ENCODE results near the gene CCDC148.
"Not testable (repeated sequence)": the region's sequence is repeated elsewhere in the genome, so short reads cannot be mapped to it uniquely, and the experiment has no call there.

CCDC148 gene

DNA sequence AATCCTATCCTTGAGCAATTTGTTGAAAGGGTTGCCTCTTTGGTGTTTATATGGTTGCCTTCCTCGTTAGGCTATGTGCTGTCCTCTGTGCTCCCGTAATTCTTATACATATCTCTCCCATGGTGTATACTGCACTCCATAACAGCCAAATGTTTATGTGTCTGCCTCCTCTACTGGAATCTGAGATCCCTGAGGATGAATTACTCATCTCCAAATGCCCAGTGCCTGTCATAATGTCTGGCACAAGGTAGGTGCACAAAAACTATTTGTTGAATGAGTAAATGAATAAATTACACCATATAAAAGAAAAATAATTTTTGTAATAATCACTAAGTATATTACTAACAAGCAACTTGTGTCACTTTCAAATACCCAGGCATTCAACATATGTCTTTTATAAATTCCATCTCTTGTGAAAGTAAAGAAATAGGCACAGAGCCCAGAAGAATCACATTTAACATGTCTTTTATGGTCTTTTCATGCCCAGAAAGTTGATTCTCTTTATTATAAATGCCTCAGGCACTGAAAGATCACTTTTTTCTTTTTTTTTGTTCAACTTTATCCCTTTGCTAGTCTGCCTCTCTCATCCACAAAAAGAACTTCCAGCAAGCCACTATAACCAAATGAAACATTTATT, 164.9 kb downstream of the CCDC148 start:
- DNase-seq (ENCODE audit: low spot score): no peak

DNA sequence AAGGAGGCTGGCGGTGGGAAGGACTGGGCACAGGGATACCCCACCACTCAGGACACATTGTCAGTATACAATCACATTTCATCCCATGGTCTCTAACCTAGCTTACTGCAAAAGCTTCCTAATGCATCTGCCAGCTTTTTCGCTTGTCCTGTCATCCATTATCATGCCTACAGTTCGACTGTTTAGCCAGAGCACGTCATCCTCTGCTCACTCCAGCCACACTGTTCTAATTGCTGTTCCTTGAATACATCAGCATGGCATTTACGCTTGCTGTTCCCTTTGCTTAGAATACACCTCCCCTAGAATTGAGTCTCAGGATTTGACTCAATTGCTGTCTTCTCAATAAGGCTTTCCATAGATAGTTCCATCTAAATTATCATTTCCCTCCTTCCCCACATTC, 166.3 kb downstream of the CCDC148 start:
- no peak for DNase-seq (ENCODE audit: low spot score)

GRCh38 chr2:158276619-158277471, 179.7 kb downstream of the CCDC148 start:
- DNase-seq (ENCODE audit: low spot score): no peak

- DNase-seq (ENCODE audit: low spot score): no peak
These were observed 182.8 kb downstream of the CCDC148 start for GRCh38 chr2:158273791-158274190.

GRCh38 chr2:158270536-158270935, 186.0 kb downstream of the CCDC148 start:
- no peak for DNase-seq (ENCODE audit: low spot score)

DNA sequence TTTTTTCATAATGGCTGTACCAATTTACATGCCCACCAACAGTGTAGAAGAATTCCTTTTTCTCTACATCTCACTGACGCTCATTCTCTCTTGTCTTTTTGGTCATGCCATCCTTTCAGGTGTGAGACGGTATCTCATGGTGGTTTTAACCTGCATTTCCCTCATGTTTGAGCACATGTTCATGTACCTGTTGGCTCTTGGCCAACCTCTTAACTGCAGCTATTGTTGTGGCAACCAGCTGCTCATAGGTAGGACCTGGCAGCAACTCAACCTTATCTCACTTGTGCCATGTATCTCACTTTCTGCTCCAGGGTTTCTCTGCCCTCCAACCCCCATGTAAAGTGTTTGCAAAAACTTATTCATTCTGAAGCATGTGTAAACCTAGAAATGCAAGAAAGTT, 187.4 kb downstream of the CCDC148 start:
- no peak for DNase-seq (ENCODE audit: low spot score)

GRCh38 chr2:158266111-158266510, 190.4 kb downstream of the CCDC148 start:
- DNase-seq (ENCODE audit: low spot score): no peak

DNA sequence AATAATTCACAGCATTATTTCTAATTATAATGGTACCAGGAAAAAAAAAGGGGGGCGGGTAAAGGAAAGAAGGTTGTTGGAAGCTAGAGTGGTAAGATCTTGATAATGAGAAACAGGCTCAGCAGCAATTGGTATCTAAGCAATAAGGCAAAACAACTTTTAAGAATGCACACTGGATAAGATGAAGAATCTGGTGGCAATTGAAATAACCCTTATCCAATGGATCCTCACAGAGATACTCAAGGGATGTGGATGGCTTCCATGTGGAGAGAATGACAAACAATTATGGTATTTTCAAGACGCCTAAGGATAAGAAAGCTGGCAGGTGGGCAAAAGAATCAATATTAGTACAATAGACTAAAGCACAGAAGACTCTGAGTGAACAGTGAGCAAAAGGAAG, 201.3 kb downstream of the CCDC148 start:
- no peak for DNase-seq (ENCODE audit: low spot score)

DNA sequence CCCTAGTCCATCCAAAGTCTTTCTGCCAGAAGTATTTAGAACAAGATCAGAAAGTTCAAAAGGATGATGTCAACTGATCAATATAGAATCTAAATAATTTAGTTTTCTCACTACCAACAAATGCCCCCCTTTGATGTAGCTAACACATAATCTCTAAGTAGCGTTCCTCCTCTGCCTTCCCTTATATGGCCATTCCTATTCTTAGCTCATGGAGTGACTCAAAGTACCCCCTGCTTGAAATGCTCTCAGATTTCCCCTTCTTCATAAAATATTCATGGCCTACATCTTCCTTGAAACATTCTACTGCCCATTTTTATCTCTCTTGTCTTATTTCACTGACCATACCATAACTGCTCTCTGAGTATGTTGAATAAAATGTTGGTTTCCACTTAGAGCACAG, 203.4 kb downstream of the CCDC148 start:
- no peak for DNase-seq (ENCODE audit: low spot score)

- no peak for DNase-seq (ENCODE audit: low spot score)
These were observed 205.2 kb downstream of the CCDC148 start for GRCh38 chr2:158251356-158251755.

GRCh38 chr2:158243392-158243791, 213.2 kb downstream of the CCDC148 start:
- no peak for DNase-seq (ENCODE audit: low spot score)

DNA sequence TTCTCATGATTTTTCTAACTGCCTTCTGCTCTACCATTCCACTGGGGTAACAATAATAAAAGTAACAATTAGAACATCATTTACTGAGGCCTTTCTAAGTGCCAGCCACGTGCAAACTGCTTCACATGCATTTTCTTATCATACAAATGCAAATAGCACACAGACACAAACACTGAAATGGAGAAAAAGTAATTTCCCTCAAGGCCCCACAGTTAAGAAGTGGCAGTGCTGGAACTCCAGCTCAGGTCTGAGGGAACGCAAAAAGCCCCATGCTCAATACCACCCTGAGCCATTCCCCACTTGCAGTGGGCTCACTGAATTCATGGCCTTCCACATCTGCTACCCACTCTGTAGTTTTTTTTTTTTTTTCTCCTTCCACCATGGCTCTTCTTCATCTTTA, 214.3 kb downstream of the CCDC148 start:
- DNase-seq (ENCODE audit: low spot score): no peak

DNA sequence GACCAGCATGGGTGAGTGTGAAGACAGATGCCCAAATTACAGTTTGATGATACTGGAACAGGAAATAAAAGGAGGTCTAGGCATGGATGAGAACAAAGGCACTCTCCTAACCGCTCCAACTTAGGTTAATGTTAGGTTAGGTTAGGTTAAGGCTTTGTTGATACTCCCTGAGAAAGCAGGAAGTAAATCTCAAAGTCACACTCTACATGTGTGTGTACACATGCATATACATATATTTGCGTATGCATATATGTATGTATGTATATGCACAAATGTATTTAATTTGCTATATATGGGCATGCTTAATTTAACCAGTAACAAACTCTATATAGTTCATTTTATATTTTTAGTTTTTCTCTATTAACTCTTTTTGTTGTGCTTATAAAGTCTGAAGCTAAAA, 215.6 kb downstream of the CCDC148 start:
- no peak for DNase-seq (ENCODE audit: low spot score)

- DNase-seq (ENCODE audit: low spot score): no peak
These were observed 217.3 kb downstream of the CCDC148 start for GRCh38 chr2:158239271-158239670.

DNA sequence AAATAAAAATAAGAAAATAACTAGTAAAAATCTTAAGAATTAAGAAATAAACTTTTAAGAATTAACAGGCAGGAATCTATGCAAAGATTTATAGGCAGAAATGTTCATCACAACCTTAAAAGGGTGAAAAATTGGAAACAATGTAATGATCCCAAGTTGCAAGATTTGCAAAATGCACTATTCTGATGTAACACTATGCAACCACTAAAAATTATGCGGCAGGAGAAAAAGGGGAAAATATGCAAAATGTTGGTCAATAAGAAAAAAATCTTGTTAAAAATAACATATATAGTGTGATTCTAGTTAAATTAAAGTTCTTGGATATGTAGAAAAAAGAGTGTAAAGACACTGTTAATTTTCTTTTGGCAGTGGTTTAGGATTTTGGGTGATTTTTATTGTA, 222.1 kb downstream of the CCDC148 start:
- no peak for DNase-seq (ENCODE audit: low spot score)

- no peak for DNase-seq (ENCODE audit: low spot score)
These were observed 224.1 kb downstream of the CCDC148 start for GRCh38 chr2:158232476-158232875.

DNA sequence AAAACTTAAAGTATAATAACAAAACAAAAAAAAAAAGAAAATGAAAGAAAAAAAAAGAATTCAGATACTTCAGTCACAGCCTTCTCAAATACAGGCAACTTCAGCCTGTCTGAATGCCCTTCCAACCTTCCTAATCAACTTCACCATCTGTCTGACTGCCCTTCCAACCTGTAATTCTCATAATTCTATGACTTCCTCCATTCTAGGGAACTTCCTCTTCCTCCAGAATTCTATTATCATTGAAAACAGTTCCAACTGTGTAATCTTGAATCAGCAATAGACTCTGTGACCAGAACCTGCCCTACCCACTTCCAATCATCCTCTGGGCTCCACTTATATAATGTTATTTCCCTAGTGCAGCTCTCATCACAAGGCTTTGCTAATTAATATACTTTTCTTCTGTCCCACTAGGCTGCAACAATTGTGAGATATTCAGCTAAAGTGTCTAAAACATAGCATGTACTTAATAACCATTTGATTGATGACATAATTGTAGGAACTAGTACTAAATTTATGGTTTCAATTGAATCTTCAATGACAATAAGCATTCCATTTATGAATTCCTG, 227.5 kb downstream of the CCDC148 start:
- DNase-seq (ENCODE audit: low spot score): no peak

- DNase-seq (ENCODE audit: low spot score): not testable (repeated sequence)
These were observed 233.5 kb downstream of the CCDC148 start for GRCh38 chr2:158223066-158223465.

DNA sequence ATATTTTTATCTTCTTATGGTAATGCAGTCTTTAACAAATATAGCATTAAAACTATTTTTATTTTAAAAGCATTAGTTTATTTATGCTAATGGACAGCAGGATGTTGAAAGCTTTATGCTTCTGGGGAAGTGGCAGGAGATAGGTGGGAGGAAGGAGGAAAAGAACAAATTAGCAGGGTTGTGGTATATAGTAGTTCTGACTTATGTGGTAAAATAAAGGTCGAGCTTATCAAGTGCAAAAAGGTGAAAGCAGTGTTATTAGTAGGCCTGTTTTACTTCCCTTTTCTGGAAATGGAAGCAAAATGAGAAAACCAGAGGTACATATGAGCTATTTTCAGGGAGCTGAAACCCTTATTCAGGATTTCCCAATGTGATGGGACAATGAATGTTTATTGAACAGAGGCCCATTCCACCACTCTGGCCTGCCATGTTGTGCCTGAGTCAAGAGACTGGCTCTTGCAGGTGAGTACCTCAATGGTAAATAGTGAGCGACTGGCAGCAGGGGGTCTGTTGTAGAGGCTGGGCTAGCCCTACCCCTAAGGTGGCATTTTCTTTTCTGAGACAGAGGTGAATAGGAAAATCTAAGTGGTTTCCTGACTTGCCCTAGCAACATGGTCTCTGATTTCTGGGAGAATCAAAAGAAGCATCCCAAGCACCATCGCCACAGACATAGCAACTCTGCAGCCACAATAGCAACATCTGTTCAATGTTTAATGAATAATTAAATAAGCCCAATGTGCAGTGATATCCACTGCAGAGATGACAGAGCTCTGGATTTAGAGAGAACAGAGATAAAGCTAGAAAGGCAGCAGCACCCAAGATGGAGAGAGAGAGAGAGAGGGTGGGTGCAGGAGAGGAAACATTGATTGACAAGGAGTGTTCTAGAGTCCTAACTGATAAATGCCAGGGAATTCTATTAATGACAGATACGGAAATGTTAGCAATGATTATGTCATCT, 235.2 kb downstream of the CCDC148 start:
- no peak for DNase-seq (ENCODE audit: low spot score)

- no peak for DNase-seq (ENCODE audit: low spot score)
These were observed 239.0 kb downstream of the CCDC148 start for GRCh38 chr2:158217593-158217992.

GRCh38 chr2:158214431-158214830, 242.1 kb downstream of the CCDC148 start:
- DNase-seq (ENCODE audit: low spot score): no peak

DNA sequence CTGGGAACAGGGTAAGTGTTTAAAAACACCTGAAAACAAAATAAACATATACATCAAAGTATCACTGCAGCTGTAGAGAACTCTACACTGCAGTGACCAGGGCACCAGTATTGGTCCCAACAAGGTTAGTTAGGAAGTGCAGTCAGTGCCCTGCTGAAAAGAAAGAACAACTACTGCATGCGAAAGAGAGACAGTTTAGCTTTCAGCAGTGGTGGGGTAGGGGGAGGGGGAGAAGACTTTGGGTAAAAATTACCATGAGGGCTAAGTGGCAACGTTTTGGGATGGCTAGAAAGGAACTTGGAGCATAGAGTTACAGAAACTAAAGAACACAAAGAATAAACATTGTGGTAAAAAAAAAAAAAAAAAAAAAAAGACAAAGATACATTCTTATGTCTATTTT, 242.8 kb downstream of the CCDC148 start:
- no peak for DNase-seq (ENCODE audit: low spot score)

Measured in hematopoietic multipotent progenitor cell treated with erythropoietin and hydrocortisone succinate and interleukin-3 and kit ligand, for 17 days (in vitro differentiated cells).